Subcutaneous adipose tissue (tissue), 4 donors: Measurements from ENCODE around the gene UBE2L6. TPM values are rescaled to one million over a fixed set of nuclear protein-coding genes. Genes with fewer than 3 reads are reported as not detected.

Experiments used
- total RNA-seq, 4 donors: library from RNA; depleted of rRNA; stranded (reverse); fragments of >200 nt; gene quantifications; one replicate each; pipeline ENCODE4 v1.1.0, GENCODE V29; 2016
- TF ChIP-seq, protein P1 (sequence below): fragments of 450-650 bp; IDR thresholded peaks from one replicate; pipeline ENCODE4 v1.5.1; 2016; ENCODE audit warnings: low read depth, mild to moderate bottlenecking, control low read depth, antibody characterized with exemption, moderate library complexity

Gene UBE2L6
- total RNA-seq, 4 donors from 2014 or later = 21.8 to 60.7 (median 33.6) TPM

GRCh38 chr11:57527056-57527631, 40.3 kb downstream of the UBE2L6 start:
- TF ChIP-seq, protein P1, sequence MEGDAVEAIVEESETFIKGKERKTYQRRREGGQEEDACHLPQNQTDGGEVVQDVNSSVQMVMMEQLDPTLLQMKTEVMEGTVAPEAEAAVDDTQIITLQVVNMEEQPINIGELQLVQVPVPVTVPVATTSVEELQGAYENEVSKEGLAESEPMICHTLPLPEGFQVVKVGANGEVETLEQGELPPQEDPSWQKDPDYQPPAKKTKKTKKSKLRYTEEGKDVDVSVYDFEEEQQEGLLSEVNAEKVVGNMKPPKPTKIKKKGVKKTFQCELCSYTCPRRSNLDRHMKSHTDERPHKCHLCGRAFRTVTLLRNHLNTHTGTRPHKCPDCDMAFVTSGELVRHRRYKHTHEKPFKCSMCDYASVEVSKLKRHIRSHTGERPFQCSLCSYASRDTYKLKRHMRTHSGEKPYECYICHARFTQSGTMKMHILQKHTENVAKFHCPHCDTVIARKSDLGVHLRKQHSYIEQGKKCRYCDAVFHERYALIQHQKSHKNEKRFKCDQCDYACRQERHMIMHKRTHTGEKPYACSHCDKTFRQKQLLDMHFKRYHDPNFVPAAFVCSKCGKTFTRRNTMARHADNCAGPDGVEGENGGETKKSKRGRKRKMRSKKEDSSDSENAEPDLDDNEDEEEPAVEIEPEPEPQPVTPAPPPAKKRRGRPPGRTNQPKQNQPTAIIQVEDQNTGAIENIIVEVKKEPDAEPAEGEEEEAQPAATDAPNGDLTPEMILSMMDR = no peak

GRCh38 chr11:57523419-57523818, 44.1 kb downstream of the UBE2L6 start:
- TF ChIP-seq, protein P1 = no peak

DNA sequence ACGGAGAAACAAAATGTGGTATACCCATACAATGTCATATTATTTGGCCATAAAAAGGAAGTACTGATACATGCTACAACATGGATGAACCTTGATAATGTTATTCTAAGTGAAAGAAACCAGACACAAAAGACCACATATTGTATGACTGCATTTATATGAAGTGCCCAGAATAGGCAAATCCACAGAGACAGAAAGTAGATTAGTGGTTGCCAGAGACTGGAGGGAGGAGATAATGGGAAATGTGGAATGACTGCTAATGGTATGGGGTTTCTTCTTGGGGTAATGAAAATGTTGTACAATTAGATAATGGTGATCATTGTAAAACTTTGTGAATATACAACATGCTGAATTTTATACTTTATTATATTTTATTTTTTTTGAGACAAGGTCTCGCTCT, 46.4 kb downstream of the UBE2L6 start:
- TF ChIP-seq, protein P1 = no peak

GRCh38 chr11:57516061-57516443, 51.4 kb downstream of the UBE2L6 start:
- TF ChIP-seq, protein P1 = no peak

GRCh38 chr11:57515332-57516060, 52.0 kb downstream of the UBE2L6 start, which contains the start of gene SLC43A1:
SLC43A1 (minus strand) TSS chr11:57515702; CDS start chr11:57514111, 1,591 bp downstream.
- TF ChIP-seq, protein P1 = no peak

GRCh38 chr11:57514538-57515331, 52.7 kb downstream of the UBE2L6 start:
- TF ChIP-seq, protein P1 = no peak
